ENCODE measurements around the gene NTRK2. TPM values are rescaled to one million over a fixed set of nuclear protein-coding genes. Genes with fewer than 3 reads are reported as not detected.

The NTRK2 gene
- total RNA-seq, 2 donors from 2014 or later = 11.9 to 30.1 TPM

DNA sequence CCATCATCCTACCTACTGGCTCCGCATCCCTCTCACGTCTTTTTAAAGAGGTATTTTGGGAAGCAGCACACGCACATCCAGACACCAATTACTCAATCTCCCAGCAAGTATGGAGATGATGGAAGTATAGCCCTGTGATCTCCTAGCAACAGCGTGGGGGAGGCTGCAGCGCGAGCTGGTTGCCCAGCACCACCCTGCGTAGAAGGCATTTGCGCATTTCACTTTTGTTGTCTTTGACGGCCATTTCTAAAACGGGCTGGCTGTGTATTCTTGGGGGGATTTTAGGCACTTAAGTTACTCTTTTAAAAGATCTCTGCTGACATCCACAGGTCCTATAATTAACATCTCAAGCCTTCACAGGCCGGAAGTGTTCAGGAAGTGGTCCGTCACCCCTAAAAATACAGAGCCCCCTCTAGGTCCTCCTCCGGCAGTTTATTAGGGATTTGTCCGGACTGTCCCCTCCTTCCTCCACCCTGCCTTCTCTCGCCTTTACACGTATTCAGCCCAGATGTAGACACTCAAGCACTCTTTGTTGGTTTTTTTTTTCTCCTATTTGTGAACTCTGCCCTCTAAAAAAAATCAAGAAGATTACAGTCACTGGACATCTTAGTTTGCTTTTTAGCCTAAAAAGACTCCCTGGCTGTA lies 371.4 kb downstream of the NTRK2 start:
- Histone ChIP-seq H3K36me3 (no peaks in the 10 kb centered on the region), H3K4me3 (no peak overlapping the region), H3K9me3 (no peaks in the 10 kb centered on the region), H3K27me3 (no peaks in the 10 kb centered on the region), H3K4me1 (no peaks in the 10 kb centered on the region), H3K27ac (no peak overlapping the region)
- DNase-seq (ENCODE audit: low spot score) = no peak
- no peak for TF ChIP-seq CTCF (IDR thresholded peaks at IDR 0.05)

GRCh38 chr9:85041466-85042137 lies 372.1 kb downstream of the NTRK2 start:
- H3K36me3 ChIP-seq = no peaks in the 10 kb centered on the region
- no peak for DNase-seq (ENCODE audit: low spot score)
- no peaks in the 10 kb centered on the region for H3K4me1 ChIP-seq
- H3K27me3 ChIP-seq = no peaks in the 10 kb centered on the region
- H3K4me3 ChIP-seq = no peak overlapping the region
- no peak overlapping the region for H3K27ac ChIP-seq
- no peak for TF ChIP-seq CTCF (IDR thresholded peaks at IDR 0.05)
- H3K9me3 ChIP-seq = no peaks in the 10 kb centered on the region

DNA sequence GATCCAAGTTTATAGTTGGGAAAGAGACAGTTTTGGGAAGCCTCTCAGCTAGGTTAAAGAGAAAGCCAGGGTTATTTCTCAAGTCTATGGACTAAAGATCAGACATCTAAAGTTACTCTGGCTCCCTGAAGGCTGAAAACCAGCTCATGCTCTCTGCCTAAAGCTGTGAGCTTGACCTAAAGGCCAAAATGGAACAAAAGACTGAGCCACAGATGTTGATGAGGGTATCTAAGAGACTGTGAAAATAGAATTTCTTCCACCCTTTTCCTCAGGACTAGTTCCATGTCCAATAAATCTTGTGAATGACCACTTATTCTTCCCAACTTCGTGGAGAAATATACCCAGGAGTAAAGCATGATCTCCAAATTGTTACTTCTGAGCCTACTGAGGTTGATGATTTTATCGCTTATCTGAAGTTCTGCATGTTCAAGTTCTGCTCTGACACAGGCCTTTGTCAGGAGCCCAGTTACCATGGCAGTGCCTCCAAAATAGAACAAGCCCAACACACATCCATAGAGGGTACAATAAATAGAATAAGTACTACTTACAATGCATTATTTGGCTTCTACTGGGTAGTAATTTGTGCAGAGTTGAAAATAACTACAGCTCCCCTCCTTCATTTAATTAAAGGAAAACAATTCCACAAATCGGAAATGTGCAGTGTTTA lies 373.6 kb downstream of the NTRK2 start:
- Histone ChIP-seq H3K9me3 (no peaks in the 10 kb centered on the region), H3K4me3 (no peak overlapping the region), H3K27me3 (no peaks in the 10 kb centered on the region), H3K4me1 (no peaks in the 10 kb centered on the region), H3K27ac (no peak overlapping the region), H3K36me3 (no peaks in the 10 kb centered on the region)
- DNase-seq (ENCODE audit: low spot score) = no peak
- TF ChIP-seq CTCF (IDR thresholded peaks at IDR 0.05) = no peak

- Histone ChIP-seq H3K4me3 (no peak overlapping the region), H3K9me3 (no peaks in the 10 kb centered on the region), H3K27me3 (no peaks in the 10 kb centered on the region), H3K36me3 (no peaks in the 10 kb centered on the region), H3K27ac (no peak overlapping the region), H3K4me1 (no peaks in the 10 kb centered on the region)
- no peak for DNase-seq (ENCODE audit: low spot score)
- no peak for TF ChIP-seq CTCF (IDR thresholded peaks at IDR 0.05)
These were observed 375.7 kb downstream of the NTRK2 start for GRCh38 chr9:85045271-85045670.

DNA sequence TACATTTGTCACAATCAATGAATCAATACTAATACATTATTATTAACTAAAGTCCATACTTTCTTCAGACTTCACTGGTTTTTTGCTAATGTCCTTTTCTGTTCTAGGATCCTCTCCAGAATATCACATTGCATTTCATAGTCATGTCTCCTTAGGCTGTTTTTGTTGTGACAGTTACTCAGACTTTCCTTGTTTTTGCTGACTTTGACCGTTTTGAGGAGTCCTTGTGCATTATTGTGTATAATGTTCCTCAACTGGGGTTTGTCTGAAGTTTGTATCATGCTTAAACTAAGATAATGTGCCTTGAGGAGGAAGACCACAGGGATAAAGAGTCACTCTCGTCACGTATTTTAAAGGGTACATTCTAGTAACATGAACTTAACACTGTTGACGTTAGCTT lies 376.9 kb downstream of the NTRK2 start:
- H3K4me1 ChIP-seq = no peaks in the 10 kb centered on the region
- no peak for TF ChIP-seq CTCF (IDR thresholded peaks at IDR 0.05)
- no peaks in the 10 kb centered on the region for H3K36me3 ChIP-seq
- H3K27me3 ChIP-seq = no peaks in the 10 kb centered on the region
- H3K4me3 ChIP-seq = no peak overlapping the region
- no peak for DNase-seq (ENCODE audit: low spot score)
- H3K9me3 ChIP-seq = no peaks in the 10 kb centered on the region
- no peak overlapping the region for H3K27ac ChIP-seq
